ENCODE measurements around the gene TMEM253. TPM values are rescaled to one million over a fixed set of nuclear protein-coding genes. Genes with fewer than 3 reads are reported as not detected.

TMEM253 gene
- total RNA-seq, 1 experiment from 2014 or later = not detected

DNA sequence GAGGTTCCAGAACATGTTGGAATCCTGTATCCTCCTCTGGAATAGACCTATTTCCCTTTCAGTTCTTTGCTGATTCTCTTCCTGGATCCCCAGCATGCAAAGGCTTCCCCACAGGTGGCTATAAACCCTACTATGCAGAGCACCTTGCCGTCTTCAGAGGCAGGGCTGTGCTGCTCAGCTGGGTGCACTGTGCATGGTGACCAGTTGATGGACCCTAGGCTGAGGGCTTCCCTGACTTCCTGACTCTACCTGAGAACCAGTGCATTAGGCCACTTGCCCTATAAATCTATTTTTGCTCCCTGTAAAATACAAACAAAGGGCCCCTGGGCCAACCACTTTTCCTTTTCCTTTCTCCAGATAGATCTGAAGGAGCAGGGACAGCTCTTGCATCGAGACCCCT lies 16.5 kb upstream of the TMEM253 start:
- H3K9ac ChIP-seq (ENCODE audit: low read length) = no peak overlapping the region
- no peaks in the 10 kb centered on the region for H3K9me2 ChIP-seq (replicated peaks; ENCODE audit: insufficient read depth, low read length)
- DNase-seq = no peak

DNA sequence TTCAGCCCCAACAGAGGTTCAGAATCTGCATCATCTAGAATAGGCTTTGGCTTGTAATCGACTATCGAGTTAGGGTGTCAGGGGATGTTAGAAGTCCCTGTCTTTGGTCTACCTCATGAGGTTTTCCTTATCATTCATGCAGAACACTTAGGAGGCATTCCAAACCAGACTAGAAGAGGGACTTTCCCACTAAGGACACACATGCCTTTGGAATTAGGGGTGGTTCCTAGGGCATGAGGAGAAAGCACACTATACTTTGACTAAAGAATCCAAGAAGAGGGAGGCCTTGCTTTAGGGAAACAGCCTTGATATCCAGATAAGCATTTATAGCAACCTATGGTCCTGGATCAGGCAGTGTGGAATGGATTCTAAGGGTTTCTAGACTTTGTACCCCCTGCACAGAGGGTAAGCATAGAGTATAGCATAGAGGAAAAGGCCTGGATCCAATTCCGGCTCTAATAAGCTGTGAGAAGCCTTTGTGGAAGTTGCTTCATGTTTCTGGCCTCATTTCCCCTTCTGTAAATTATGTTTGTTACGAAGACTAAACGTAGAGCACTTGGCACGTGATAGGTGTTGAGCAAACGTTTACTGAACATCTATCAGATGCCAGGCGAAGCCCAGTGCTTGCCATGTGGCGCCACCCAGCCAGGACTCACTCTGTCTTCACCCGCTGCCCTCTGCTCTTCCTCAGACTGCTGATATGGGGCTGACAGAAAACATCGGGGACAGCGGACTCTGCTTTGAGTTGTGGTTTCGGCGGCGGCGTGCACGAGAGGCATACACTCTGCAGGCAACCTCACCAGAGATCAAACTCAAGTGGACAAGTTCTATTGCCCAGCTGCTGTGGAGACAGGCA lies 15.6 kb upstream of the TMEM253 start:
- Histone ChIP-seq H2AFZ (ENCODE audit: low read length) (no peak overlapping the region), H3K79me2 (ENCODE audit: low read length) (no peaks in the 10 kb centered on the region), H3K4me2 (ENCODE audit: low read depth, low read length, poor library complexity, severe bottlenecking) (no peak overlapping the region), H4K20me1 (ENCODE audit: insufficient read depth, low read depth, low read length) (no peaks in the 10 kb centered on the region), H3K9ac (ENCODE audit: low read length) (no peak overlapping the region), H3K4me3 (ENCODE audit: low read length) (no peak overlapping the region), H3K4me1 (ENCODE audit: low read length) (0 out of 2 replicates have a peak, but pooled peaks cover 3% of the 10 kb centered on the region), H3K27me3 (ENCODE audit: low read length) (no peaks in the 10 kb centered on the region), H3K9me2 (replicated peaks; ENCODE audit: insufficient read depth, low read length) (no peaks in the 10 kb centered on the region), H3K36me3 (ENCODE audit: insufficient read depth, low read length) (no peaks in the 10 kb centered on the region), H3K27ac (ENCODE audit: low read length) (no peak overlapping the region), H3K9me3 (ENCODE audit: low read length) (no peaks in the 10 kb centered on the region)
- DNase-seq = no peak

More for the DNA sequence above, 16.5 kb upstream of the TMEM253 start:
- Histone ChIP-seq H3K4me1 (ENCODE audit: low read length) (0 out of 2 replicates have a peak, but pooled peaks cover 3% of the 10 kb centered on the region), H3K36me3 (ENCODE audit: insufficient read depth, low read length) (no peaks in the 10 kb centered on the region), H3K4me3 (ENCODE audit: low read length) (no peak overlapping the region), H3K9me3 (ENCODE audit: low read length) (no peaks in the 10 kb centered on the region), H3K27me3 (ENCODE audit: low read length) (no peaks in the 10 kb centered on the region), H4K20me1 (ENCODE audit: insufficient read depth, low read depth, low read length) (no peaks in the 10 kb centered on the region), H3K4me2 (ENCODE audit: low read depth, low read length, poor library complexity, severe bottlenecking) (no peak overlapping the region), H2AFZ (ENCODE audit: low read length) (no peak overlapping the region), H3K79me2 (ENCODE audit: low read length) (no peaks in the 10 kb centered on the region), H3K27ac (ENCODE audit: low read length) (no peak overlapping the region)

DNA sequence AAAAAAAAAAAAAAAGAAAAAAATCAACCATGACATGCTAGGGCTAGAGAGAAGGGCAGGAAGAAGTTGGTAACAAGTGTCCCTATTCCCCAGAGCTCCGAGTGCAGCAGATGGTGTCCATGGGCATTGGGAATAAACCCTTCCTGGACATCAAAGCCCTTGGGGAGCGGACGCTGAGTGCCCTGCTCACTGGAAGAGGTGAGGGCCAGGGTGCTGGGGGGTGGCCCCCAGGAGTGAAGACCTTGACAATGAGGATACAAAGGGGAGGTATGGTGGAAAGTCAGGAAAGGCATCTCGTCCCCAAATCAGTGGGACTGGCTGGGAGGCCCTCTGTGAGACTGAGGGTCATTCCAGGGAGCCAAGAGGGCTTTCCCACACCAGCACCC lies 14.0 kb upstream of the TMEM253 start:
- no peaks in the 10 kb centered on the region for H4K20me1 ChIP-seq (ENCODE audit: insufficient read depth, low read depth, low read length)
- H3K9ac ChIP-seq (ENCODE audit: low read length) = no peak overlapping the region
- no peaks in the 10 kb centered on the region for H3K9me3 ChIP-seq (ENCODE audit: low read length)
- no peaks in the 10 kb centered on the region for H3K27me3 ChIP-seq (ENCODE audit: low read length)
- no peaks in the 10 kb centered on the region for H3K36me3 ChIP-seq (ENCODE audit: insufficient read depth, low read length)
- no peak for DNase-seq
- H3K4me1 ChIP-seq (ENCODE audit: low read length) = 0 out of 2 replicates have a peak, but pooled peaks cover 3% of the 10 kb centered on the region
- no peak overlapping the region for H3K4me2 ChIP-seq (ENCODE audit: low read depth, low read length, poor library complexity, severe bottlenecking)
- no peaks in the 10 kb centered on the region for H3K79me2 ChIP-seq (ENCODE audit: low read length)
- no peak overlapping the region for H3K27ac ChIP-seq (ENCODE audit: low read length)
- no peaks in the 10 kb centered on the region for H3K9me2 ChIP-seq (replicated peaks; ENCODE audit: insufficient read depth, low read length)
- H2AFZ ChIP-seq (ENCODE audit: low read length) = no peak overlapping the region
- H3K4me3 ChIP-seq (ENCODE audit: low read length) = no peak overlapping the region

DNA sequence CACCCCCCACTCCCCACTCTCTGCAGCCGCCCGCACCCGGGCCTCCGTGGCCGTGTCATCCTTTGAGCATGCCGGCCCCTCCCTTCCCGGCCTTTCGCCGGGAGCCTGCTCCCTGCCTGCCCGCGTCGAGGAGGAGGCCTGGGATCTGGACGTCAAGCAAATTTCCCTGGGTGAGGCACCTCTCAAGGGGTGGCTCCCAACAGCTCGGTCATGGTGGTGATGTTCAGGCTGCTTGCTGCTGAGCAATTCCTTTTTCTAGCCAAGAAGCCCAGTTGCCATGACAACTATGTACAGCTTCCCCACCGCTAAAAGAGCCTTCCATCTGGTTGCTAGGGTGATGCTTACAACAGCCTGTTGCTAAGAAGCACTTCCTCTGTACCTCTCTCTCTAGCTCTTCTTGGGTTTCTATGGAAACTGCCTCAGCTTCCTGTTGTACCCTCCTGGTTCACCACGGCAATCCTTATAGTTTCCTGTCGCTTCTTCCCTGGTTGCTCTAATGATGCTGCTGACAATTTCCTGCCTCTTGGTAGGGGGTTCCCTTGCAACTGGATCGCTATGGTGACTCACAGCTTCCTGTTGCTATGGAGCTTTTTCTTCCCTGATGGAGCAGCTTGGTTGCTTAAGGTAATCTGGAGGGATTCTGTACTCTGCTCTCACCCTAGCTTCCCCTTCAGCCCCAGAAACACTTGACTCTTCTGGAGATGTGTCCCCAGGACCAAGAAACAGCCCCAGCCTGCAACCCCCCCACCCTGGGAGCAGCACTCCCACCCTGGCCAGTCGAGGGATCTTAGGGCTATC lies 13.4 kb upstream of the TMEM253 start:
- H3K4me2 ChIP-seq (ENCODE audit: low read depth, low read length, poor library complexity, severe bottlenecking) = no peak overlapping the region
- no peaks in the 10 kb centered on the region for H3K9me3 ChIP-seq (ENCODE audit: low read length)
- no peaks in the 10 kb centered on the region for H3K9me2 ChIP-seq (replicated peaks; ENCODE audit: insufficient read depth, low read length)
- H4K20me1 ChIP-seq (ENCODE audit: insufficient read depth, low read depth, low read length) = no peaks in the 10 kb centered on the region
- H3K27me3 ChIP-seq (ENCODE audit: low read length) = no peaks in the 10 kb centered on the region
- no peaks in the 10 kb centered on the region for H3K36me3 ChIP-seq (ENCODE audit: insufficient read depth, low read length)
- no peak overlapping the region for H2AFZ ChIP-seq (ENCODE audit: low read length)
- H3K4me3 ChIP-seq (ENCODE audit: low read length) = no peak overlapping the region
- DNase-seq = peak; percentile 84
- no peak overlapping the region for H3K27ac ChIP-seq (ENCODE audit: low read length)
- H3K79me2 ChIP-seq (ENCODE audit: low read length) = no peaks in the 10 kb centered on the region
- 0 out of 2 replicates have a peak, but pooled peaks cover 3% of the 10 kb centered on the region for H3K4me1 ChIP-seq (ENCODE audit: low read length)
- H3K9ac ChIP-seq (ENCODE audit: low read length) = no peak overlapping the region

DNA sequence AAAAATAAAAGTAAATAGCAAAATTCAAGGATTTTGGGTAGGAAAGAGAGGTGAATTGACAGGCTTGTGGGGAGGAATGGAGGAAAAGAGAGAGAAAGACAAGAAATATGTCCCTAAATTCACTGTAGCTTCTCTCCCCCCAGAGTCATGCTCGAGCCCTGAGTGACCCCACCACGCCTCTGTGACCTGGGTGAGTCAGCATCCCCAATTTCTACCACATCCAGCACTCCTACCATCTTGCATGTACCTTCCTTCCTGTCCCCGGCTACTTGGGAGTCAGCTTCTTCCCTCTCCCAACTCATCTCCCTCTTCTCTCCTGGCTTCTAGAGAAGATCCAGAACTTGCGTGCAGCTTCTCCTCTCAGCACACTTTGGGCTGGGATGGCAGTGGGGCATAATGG lies 12.2 kb upstream of the TMEM253 start:
- peaks cover under 1% of the 10 kb centered on the region; the same call in 1 of the 2 replicates for H4K20me1 ChIP-seq (ENCODE audit: insufficient read depth, low read depth, low read length)
- no peaks in the 10 kb centered on the region for H3K36me3 ChIP-seq (ENCODE audit: insufficient read depth, low read length)
- H3K27me3 ChIP-seq (ENCODE audit: low read length) = no peaks in the 10 kb centered on the region
- H3K4me3 ChIP-seq (ENCODE audit: low read length) = no peak overlapping the region
- 0 out of 2 replicates have a peak, but pooled peaks cover 3% of the 10 kb centered on the region for H3K4me1 ChIP-seq (ENCODE audit: low read length)
- H3K27ac ChIP-seq (ENCODE audit: low read length) = no peak overlapping the region
- no peaks in the 10 kb centered on the region for H3K79me2 ChIP-seq (ENCODE audit: low read length)
- no peak overlapping the region for H3K9ac ChIP-seq (ENCODE audit: low read length)
- H3K4me2 ChIP-seq (ENCODE audit: low read depth, low read length, poor library complexity, severe bottlenecking) = no peak overlapping the region
- no peak overlapping the region for H2AFZ ChIP-seq (ENCODE audit: low read length)
- no peaks in the 10 kb centered on the region for H3K9me3 ChIP-seq (ENCODE audit: low read length)
- no peaks in the 10 kb centered on the region for H3K9me2 ChIP-seq (replicated peaks; ENCODE audit: insufficient read depth, low read length)
- DNase-seq = no peak

DNA sequence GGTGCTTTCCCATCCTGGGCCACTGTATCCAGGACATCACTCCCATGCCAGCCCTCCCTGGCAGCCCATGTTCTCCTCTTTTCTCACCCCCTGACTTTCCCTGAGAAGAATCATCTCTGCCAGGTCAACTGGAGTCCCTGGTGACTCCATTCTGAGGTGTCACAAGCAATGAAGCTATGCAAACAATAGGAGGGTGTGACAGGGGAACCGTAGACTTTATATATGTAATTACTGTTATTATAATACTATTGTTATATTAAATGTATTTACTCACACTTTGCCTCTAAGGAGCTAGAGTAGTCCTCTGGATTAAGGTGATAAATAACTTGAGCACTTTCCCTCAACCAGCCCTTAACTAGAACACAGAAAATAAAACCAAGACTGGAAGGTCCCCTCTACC lies 11.6 kb upstream of the TMEM253 start:
- Histone ChIP-seq H2AFZ (ENCODE audit: low read length) (no peak overlapping the region), H3K79me2 (ENCODE audit: low read length) (no peaks in the 10 kb centered on the region), H3K27ac (ENCODE audit: low read length) (no peak overlapping the region), H3K4me3 (ENCODE audit: low read length) (no peak overlapping the region), H3K36me3 (ENCODE audit: insufficient read depth, low read length) (no peaks in the 10 kb centered on the region), H3K4me1 (ENCODE audit: low read length) (0 out of 2 replicates have a peak, but pooled peaks cover 3% of the 10 kb centered on the region), H3K9ac (ENCODE audit: low read length) (no peak overlapping the region), H3K9me2 (replicated peaks; ENCODE audit: insufficient read depth, low read length) (no peaks in the 10 kb centered on the region), H3K9me3 (ENCODE audit: low read length) (no peaks in the 10 kb centered on the region), H3K27me3 (ENCODE audit: low read length) (no peaks in the 10 kb centered on the region), H3K4me2 (ENCODE audit: low read depth, low read length, poor library complexity, severe bottlenecking) (no peak overlapping the region), H4K20me1 (ENCODE audit: insufficient read depth, low read depth, low read length) (peaks cover 6% of the 10 kb centered on the region; the same call in 1 of the 2 replicates)
- no peak for DNase-seq

DNA sequence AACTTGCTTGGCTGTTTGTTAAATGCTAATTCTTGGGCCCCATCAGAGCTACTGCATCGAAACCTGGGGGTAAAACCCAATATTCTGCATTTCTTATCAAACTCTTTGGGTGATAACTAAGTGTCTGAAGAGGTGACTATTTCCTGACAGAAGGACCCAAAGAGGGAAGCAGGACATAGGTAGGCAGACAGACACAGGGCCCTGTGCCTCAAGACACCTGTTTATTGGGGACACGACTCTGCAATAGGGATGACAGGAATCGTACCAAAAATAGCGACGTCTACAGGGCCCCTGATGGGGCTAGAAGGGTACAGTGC lies 11.0 kb upstream of the TMEM253 start:
- Histone ChIP-seq H3K9ac (ENCODE audit: low read length) (no peak overlapping the region), H4K20me1 (ENCODE audit: insufficient read depth, low read depth, low read length) (peaks cover 6% of the 10 kb centered on the region; the same call in 1 of the 2 replicates), H3K9me3 (ENCODE audit: low read length) (no peaks in the 10 kb centered on the region), H3K27me3 (ENCODE audit: low read length) (no peaks in the 10 kb centered on the region), H3K36me3 (ENCODE audit: insufficient read depth, low read length) (no peaks in the 10 kb centered on the region), H3K4me2 (ENCODE audit: low read depth, low read length, poor library complexity, severe bottlenecking) (no peak overlapping the region), H3K4me3 (ENCODE audit: low read length) (no peak overlapping the region), H3K27ac (ENCODE audit: low read length) (no peak overlapping the region), H3K4me1 (ENCODE audit: low read length) (0 out of 2 replicates have a peak, but pooled peaks cover 3% of the 10 kb centered on the region), H3K79me2 (ENCODE audit: low read length) (no peaks in the 10 kb centered on the region), H2AFZ (ENCODE audit: low read length) (no peak overlapping the region), H3K9me2 (replicated peaks; ENCODE audit: insufficient read depth, low read length) (no peaks in the 10 kb centered on the region)
- no peak for DNase-seq
